ENCODE measurements around the gene SNAPC2.

The SNAPC2 gene

DNA sequence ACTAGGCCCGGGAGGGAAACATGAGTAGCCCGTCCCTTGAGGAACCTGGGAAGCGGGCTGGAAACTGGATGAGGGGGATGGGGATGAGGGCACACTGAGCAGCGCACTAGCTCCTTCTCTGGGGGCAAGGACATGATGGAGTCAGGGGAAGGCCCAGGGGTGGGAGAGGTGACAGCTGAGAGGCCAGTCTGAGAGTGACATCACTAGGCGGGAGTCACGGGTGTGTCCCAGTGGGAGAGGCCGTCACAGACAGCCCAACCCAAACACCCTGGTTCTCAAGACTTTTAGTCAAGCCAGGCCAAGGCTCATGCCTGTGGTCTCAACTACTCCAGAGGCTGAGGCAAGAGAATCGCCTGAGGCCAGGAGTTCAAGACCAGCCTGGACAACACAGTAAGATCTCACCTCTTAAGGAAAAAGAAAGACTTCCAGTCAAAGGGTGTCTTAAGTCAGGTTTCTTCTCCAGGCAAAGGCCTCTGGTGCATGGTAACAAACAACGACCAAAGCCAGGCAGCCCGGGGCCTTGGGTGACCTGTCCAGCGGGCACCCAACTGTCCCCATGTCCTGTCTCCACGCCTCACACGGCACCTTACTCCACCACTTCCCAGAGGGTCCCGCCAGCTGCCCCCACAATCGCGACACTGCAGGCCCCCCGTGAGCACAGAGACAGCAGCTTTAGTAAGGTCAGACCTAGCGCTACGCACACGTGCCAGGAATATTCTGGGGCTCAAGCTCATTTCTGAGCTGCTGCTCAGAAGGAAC is 48.8 kb downstream of the SNAPC2 start:
- no peak for DNase-seq (ENCODE audit: low spot score)

DNA sequence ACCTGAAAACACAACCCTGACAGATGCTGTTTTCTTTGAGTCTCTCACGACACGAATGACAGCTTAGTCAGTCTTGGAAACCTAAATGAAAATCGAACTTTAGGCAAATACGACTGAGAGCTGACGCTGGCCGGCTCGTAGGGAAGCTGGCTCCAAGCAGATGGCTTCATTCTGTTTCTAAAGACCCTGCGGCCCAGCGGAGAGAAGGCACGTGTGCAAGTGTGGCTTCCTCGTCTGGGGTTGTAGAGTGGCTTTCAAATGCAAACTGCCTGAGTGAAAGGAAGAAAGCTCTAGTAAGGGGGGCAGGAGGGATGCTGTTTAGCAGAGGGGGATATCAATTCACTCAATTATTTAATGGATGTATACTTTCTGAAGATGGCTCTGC is 49.4 kb downstream of the SNAPC2 start:
- no peak for DNase-seq (ENCODE audit: low spot score)

DNA sequence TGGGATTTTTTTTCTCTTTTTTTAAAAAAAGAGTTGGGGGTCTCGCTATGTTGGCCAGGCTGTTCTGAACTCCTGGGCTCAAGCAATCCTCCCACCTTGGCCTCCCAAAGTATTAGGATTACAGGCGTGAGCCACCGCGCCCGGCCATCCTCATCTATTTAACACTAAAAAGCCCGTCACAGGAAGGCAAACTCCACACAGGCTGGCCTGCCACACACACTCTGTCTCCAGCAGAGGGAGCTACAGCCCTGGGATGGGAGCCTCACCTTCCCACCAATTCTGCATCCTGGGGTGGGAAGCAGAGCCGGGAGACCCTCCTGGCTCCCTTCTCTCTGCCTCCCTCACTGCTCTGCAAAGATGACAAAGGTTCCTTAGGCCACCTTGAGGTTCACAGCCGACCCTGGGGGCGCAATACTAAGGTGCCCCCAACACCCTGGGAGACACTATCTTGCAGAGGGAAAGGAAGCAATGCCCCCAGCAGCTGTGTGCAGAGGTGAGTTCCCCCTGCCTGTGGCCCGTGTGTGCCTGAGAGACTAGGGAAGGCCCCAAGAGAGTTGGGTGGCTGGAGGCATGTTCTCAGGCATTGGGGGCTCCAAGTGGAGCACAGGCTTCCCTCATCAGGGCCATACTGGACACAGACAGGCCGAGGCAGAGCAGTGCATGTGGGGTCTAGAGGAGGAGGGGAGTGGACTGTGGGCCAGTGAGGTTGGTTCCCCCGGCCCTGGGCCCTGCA is 50.7 kb downstream of the SNAPC2 start:
- no peak for DNase-seq (ENCODE audit: low spot score)

DNA sequence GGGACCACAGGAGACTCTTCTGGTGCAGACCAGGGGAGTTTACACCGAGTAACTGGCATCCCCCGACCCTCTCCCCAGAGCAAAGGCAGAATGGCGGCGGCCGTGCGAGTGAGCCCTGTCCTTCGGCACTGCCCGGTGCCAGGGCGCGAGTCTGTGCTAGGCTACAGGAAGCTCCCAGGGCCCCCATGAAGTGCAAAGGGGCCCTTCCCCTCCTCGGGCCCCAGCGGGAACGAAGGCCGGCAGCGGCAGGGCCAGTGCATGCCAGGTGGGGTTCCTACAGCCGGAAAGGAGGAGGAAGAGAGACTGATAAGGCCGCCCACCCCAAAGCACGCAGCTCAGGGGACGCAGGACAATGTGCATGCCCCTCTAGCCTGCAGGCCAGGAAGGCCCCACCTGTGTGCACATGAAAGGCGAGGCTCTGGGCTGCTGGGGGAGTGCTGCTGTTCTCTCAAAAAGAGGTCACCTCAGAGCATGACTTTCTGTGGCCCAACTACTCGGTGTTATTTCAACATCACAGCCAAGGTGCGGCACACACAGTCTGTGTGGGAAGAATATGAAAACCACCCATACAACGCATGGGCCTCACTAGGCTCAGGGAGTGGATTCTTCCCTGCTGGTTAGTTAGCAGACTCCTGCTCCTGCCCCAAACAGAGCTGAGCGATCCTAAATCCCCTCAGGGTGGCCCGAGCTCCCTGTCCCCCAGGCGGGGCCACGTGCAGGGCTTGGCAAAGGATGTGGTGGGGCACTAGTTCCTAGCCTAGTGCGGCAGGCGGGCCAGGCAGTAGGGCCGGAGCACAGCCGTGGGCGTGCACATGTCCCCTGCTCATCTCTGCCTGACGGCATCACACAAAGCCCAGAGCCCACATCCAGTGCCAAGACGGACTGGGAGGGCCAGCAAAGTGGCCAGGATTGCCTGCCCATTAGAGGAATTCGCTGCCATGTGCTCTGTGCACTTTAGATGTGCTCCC is 51.7 kb downstream of the SNAPC2 start:
- DNase-seq (ENCODE audit: low spot score): no peak
